B cell (primary cell): ENCODE data around the gene MMP15. TPM values are rescaled to one million over a fixed set of nuclear protein-coding genes. Genes with fewer than 3 reads are reported as not detected.

Source experiments
- ATAC-seq: fragments of 200-7000 bp; cut with Tn5 transposase; one replicate; pipeline ENCODE4 v1.10.0; 2021; ENCODE audit warnings: low read depth, mild to moderate bottlenecking, moderate number of reproducible peaks, moderate library complexity
- CTCF ChIA-PET: fragments of 350-600 bp; sonication (Branson Sonifier 250); formaldehyde crosslinking; loops from one replicate; lab custom pipeline; 2021; ENCODE audit warnings: antibody characterized with exemption, inconsistent platforms; lab: Charles Lee
- POLR2A ChIA-PET: fragments of 350-600 bp; sonication (Branson Sonifier 250); formaldehyde crosslinking; loops from one replicate; lab custom pipeline; 2021; ENCODE audit warnings: antibody characterized with exemption; lab: Charles Lee
- DNase-seq: peaks from one replicate; pipeline ENCODE4 v3.0.0; 2013
- H2AFZ ChIP-seq: 2 replicates; pipeline ENCODE4 v1.6.1; 2012; ENCODE audit warnings: mild to moderate bottlenecking, low read depth, low read length; ENCODE audit not compliant: insufficient read depth, poor library complexity, severe bottlenecking
- H3K27ac ChIP-seq, 2 donors: 1 replicate in 1 of 2; 2 replicates in 1 of 2; pipeline ENCODE4 v1.5.1; 2012 to 2013; ENCODE audit warnings: low read length in 2 of 2, mild to moderate bottlenecking in 2 of 2, moderate library complexity in 1 of 2
- H3K27me3 ChIP-seq, 4 experiments: fragments of 200-600 bp in 1 of 4; sonication (generic) in 1 of 4; replicated peaks in 1 of 4; 1 replicate in 2 of 4; 2 replicates in 2 of 4; pipeline versions ENCODE4 v1.6.1 to v1.7.0; 2013 to 2016; ENCODE audit warnings: low read length in 3 of 4, mild to moderate bottlenecking in 2 of 4, mixed read lengths in 1 of 4, moderate library complexity in 1 of 4; ENCODE audit not compliant: insufficient read depth in 4 of 4, control insufficient read depth in 3 of 4; ENCODE audit errors: control extremely low read depth in 1 of 4
- H3K36me3 ChIP-seq, 2 experiments: replicated peaks in 1 of 2; 1 replicate in 1 of 2; 2 replicates in 1 of 2; pipeline versions ENCODE4 v1.6.1 to v1.7.1; 2013; ENCODE audit warnings: low read length in 1 of 2; ENCODE audit not compliant: insufficient read depth in 2 of 2, control insufficient read depth in 1 of 2; ENCODE audit errors: control extremely low read depth in 1 of 2, extremely low read depth in 1 of 2
- H3K4me1 ChIP-seq, 2 donors: fragments of 200-600 bp in 1 of 2; sonication (generic) in 1 of 2; 1 replicate in 1 of 2; 2 replicates in 1 of 2; pipeline versions ENCODE4 v1.5.1 to v1.6.1; 2013 to 2017; ENCODE audit warnings: low read length in 2 of 2; ENCODE audit not compliant: control insufficient read depth in 2 of 2, insufficient read depth in 2 of 2
- H3K4me2 ChIP-seq: replicated peaks from 2 replicates; pipeline ENCODE3; 2012; ENCODE audit warnings: mild to moderate bottlenecking, low read depth, low read length; ENCODE audit not compliant: poor library complexity, severe bottlenecking
- H3K4me3 ChIP-seq, 5 experiments: fragments of 200-600 bp in 1 of 5; sonication (generic) in 1 of 5; 1 replicate in 3 of 5; 2 replicates in 2 of 5; pipeline versions ENCODE4 v1.5.1 to v1.7.0; 2011 to 2016; ENCODE audit warnings: low read length in 4 of 5, mild to moderate bottlenecking in 4 of 5, low read depth in 2 of 5, control low read depth in 1 of 5, moderate library complexity in 1 of 5; ENCODE audit not compliant: insufficient read depth in 1 of 5; ENCODE audit errors: control extremely low read depth in 1 of 5, extremely low read depth in 1 of 5
- H3K79me2 ChIP-seq: fragments of 200-600 bp; sonication (generic); one replicate; pipeline ENCODE4 v1.6.0; 2016; ENCODE audit warnings: low read length; ENCODE audit not compliant: control insufficient read depth, insufficient read depth
- H3K9ac ChIP-seq: fragments of 200-600 bp; sonication (generic); 2 replicates; pipeline ENCODE4 v1.6.1; 2017; ENCODE audit warnings: mild to moderate bottlenecking, low read length, moderate library complexity
- H3K9me3 ChIP-seq, 3 donors: one replicate each; pipeline versions ENCODE4 v1.6.1 to v1.7.1; 2013; ENCODE audit warnings: low read length in 2 of 3; ENCODE audit not compliant: control insufficient read depth in 2 of 3, insufficient read depth in 1 of 3; ENCODE audit errors: control extremely low read depth in 1 of 3
- H4K20me1 ChIP-seq: 2 replicates; pipeline ENCODE4 v1.6.0; 2012; ENCODE audit warnings: mild to moderate bottlenecking, low read length; ENCODE audit not compliant: insufficient read depth, control insufficient read depth, poor library complexity, severe bottlenecking
- H3K27ac Mint-ChIP-seq: one replicate; pipeline ENCODE4 v1.8.0; 2021; ENCODE audit warnings: mixed read lengths
- H3K27me3 Mint-ChIP-seq: one replicate; pipeline ENCODE4 v1.8.0; 2021; ENCODE audit warnings: mixed read lengths
- H3K4me1 Mint-ChIP-seq: one replicate; pipeline ENCODE4 v1.8.0; 2021; ENCODE audit warnings: mixed read lengths
- H3K4me3 Mint-ChIP-seq: one replicate; pipeline ENCODE4 v1.8.0; 2021; ENCODE audit warnings: mixed read lengths
- H3K9me3 Mint-ChIP-seq: one replicate; pipeline ENCODE4 v1.8.0; 2022; ENCODE audit warnings: mixed read lengths; ENCODE audit not compliant: insufficient read depth
- CTCF ChIP-seq: fragments of 200-600 bp; IDR thresholded peaks from one replicate; pipeline ENCODE4 v1.8.0; 2022; ENCODE audit warnings: antibody characterized with exemption, mild to moderate bottlenecking
- EZH2 ChIP-seq: IDR thresholded peaks from 2 replicates; pipeline ENCODE4 v1.6.1; 2012; ENCODE audit warnings: borderline replicate concordance, low read depth, mild to moderate bottlenecking, moderate library complexity, low read length; ENCODE audit not compliant: insufficient read depth, poor library complexity, severe bottlenecking
- WGBS: methylation state at CpG from one replicate; pipeline ENCODE4 v1.1.5; 2013; ENCODE audit warnings: missing lambda C conversion rate; ENCODE audit not compliant: insufficient coverage; 5-methylcytosine and 5-hydroxymethylcytosine counted together
- intact Hi-C: fragments of 100-400 bp; cut with micrococcal nuclease; formaldehyde crosslinking; loops from one replicate; pipeline ENCODE4 v1.10.0; 2022
- polyA plus RNA-seq: library from polyadenylated mRNA; depleted of rRNA; stranded (reverse); fragments of >200 nt; gene quantifications from 2 replicates; pipeline ENCODE4 v1.2.3, GENCODE V29; 2012
- total RNA-seq, 2 donors: library from RNA; stranded (reverse); fragments of 120-200 nt in 1 of 2; gene quantifications; 1 replicate in 1 of 2; 2 replicates in 1 of 2; pipeline versions ENCODE4 v1.2.3 to v1.2.4, GENCODE V29; 2013 to 2022

MMP15 gene
- total and polyA plus RNA-seq, 2 donors (not counting 1 experiment from before 2014, with no cell fraction given): not detected

- H3K79me2 ChIP-seq: no peaks in the 10 kb centered on the region
- no peaks in the 10 kb centered on the region for H4K20me1 ChIP-seq
- Mint-ChIP-seq H3K27ac (no peak overlapping the region), H3K27me3 (no peaks in the 10 kb centered on the region), H3K4me3 (no peak overlapping the region), H3K4me1 (no peaks in the 10 kb centered on the region), H3K9me3 (no peaks in the 10 kb centered on the region)
- H3K36me3 ChIP-seq: peaks cover 2 to 30% of the 10 kb centered on the region in 2 experiments
- H3K9ac ChIP-seq: no peak overlapping the region
- no peak overlapping the region for H2AFZ ChIP-seq
- H3K4me3 ChIP-seq: no peak overlapping the region
- no peaks in the 10 kb centered on the region for H3K4me1 ChIP-seq
- CTCF ChIA-PET: no interaction called here
- no peak overlapping the region for H3K27ac ChIP-seq
- POLR2A ChIA-PET: no interaction called here
- ATAC-seq (no peak), DNase-seq (no peak)
- H3K4me2 ChIP-seq: no peak overlapping the region
- no peaks in the 10 kb centered on the region for H3K9me3 ChIP-seq
- TF ChIP-seq EZH2: no peak
- WGBS: 96% methylated on average over 4 of the region's 9 CpGs
- H3K27me3 ChIP-seq: no peaks in the 10 kb centered on the region
- intact Hi-C loops: no loop called here
Observed at GRCh38 chr16:58013201-58013956, 12.2 kb upstream of the MMP15 start.

- DNase-seq (no peak), ATAC-seq (no peak)
- no peak overlapping the region for H3K27ac Mint-ChIP-seq
- no peak overlapping the region for H3K4me2 ChIP-seq
- no peak overlapping the region for H2AFZ ChIP-seq
- intact Hi-C loops: no loop called here
- no peaks in the 10 kb centered on the region for H3K27me3 ChIP-seq
- H3K4me3 Mint-ChIP-seq: no peak overlapping the region
- H3K36me3 ChIP-seq: peaks cover 0 to 20% of the 10 kb centered on the region in 2 experiments
- H3K9ac ChIP-seq: no peak overlapping the region
- 90% methylated on average over 11 of the region's 12 CpGs for WGBS
- H3K9me3 ChIP-seq: no peaks in the 10 kb centered on the region
- peaks cover 3% of the 10 kb centered on the region for H3K4me1 Mint-ChIP-seq
- no peak overlapping the region for H3K27ac ChIP-seq
- TF ChIP-seq EZH2 (no peak), CTCF (no peak)
- no peaks in the 10 kb centered on the region for H3K27me3 Mint-ChIP-seq
- no peaks in the 10 kb centered on the region for H3K9me3 Mint-ChIP-seq
- POLR2A ChIA-PET: no interaction called here
- CTCF ChIA-PET: no interaction called here
- no peak overlapping the region for H3K4me3 ChIP-seq
- H3K4me1 ChIP-seq: peaks cover 0 to 4% of the 10 kb centered on the region in 2 donors
- no peaks in the 10 kb centered on the region for H3K79me2 ChIP-seq
- no peaks in the 10 kb centered on the region for H4K20me1 ChIP-seq
Observed at GRCh38 chr16:58016840-58017446, 8.6 kb upstream of the MMP15 start.
